K562 (cell line): ENCODE results near the gene HSPA1L.

Experiments
- CEBPB ChIP-seq: fragments of 450-650 bp; IDR thresholded peaks from 2 replicates; pipeline ENCODE4 v1.6.1; 2016; ENCODE audit warnings: missing genetic modification characterization, missing compliant biosample characterization
- CTBP1 ChIP-seq: fragments of 450-650 bp; IDR thresholded peaks from 2 replicates; pipeline ENCODE4 v1.6.1; 2016; ENCODE audit warnings: borderline replicate concordance
- EZH2 ChIP-seq: IDR thresholded peaks from 2 replicates; pipeline ENCODE4 v1.6.1; 2012; ENCODE audit warnings: low read depth, mild to moderate bottlenecking, inconsistent platforms, low read length, borderline replicate concordance
- GABPA ChIP-seq: fragments of 200-800 bp; sonication (Bioruptor generic); conservative IDR thresholded peaks from 2 replicates; pipeline ENCODE4 v1.6.1; 2016; ENCODE audit warnings: low read depth, missing genetic modification characterization, missing compliant biosample characterization
- LARP7 ChIP-seq: fragments of 450-650 bp; IDR thresholded peaks from 2 replicates; pipeline ENCODE4 v1.6.1; 2016
- ZNF165 ChIP-seq: fragments of 250-450 bp; sonication (Bioruptor Pico); IDR thresholded peaks from 2 replicates; pipeline ENCODE4 v1.4.0; 2020; ENCODE audit warnings: borderline replicate concordance
- ZNF274 ChIP-seq: IDR thresholded peaks from 2 replicates; pipeline ENCODE4 v1.6.1; 2011; ENCODE audit warnings: low read depth, mild to moderate bottlenecking, low read length, moderate library complexity, borderline replicate concordance
- TF ChIP-seq, protein P1 (sequence below): fragments of 450-650 bp; formaldehyde crosslinking; IDR thresholded peaks from 2 replicates; pipeline ENCODE4 v1.4.0; 2022; ENCODE audit warnings: mild to moderate bottlenecking, moderate library complexity

GRCh38 chr6:31765910-31766794, 48.9 kb downstream of the HSPA1L start:
- TF ChIP-seq CEBPB (tag) (no peak), ZNF274 (no peak), GABPA (tag) (no peak), LARP7 (no peak), EZH2 (no peak), ZNF165 (no peak), CTBP1 (no peak)
- TF ChIP-seq, protein P1, sequence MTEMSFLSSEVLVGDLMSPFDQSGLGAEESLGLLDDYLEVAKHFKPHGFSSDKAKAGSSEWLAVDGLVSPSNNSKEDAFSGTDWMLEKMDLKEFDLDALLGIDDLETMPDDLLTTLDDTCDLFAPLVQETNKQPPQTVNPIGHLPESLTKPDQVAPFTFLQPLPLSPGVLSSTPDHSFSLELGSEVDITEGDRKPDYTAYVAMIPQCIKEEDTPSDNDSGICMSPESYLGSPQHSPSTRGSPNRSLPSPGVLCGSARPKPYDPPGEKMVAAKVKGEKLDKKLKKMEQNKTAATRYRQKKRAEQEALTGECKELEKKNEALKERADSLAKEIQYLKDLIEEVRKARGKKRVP (CRISPR knock-in tag), result no peak
